HG03521 (cell line): Measurements from ENCODE around the gene EFNB3.

Experiments used
- ATAC-seq: cut with Tn5 transposase; IDR thresholded peaks from one replicate; pipeline ENCODE4 v1.9.1; 2021; ENCODE audit warnings: mild to moderate bottlenecking, moderate library complexity; ENCODE audit not compliant: unreplicated experiment

The EFNB3 gene

GRCh38 chr17:7697828-7698588 lies 7.0 kb upstream of the EFNB3 start:
- ATAC-seq, result no peak

DNA sequence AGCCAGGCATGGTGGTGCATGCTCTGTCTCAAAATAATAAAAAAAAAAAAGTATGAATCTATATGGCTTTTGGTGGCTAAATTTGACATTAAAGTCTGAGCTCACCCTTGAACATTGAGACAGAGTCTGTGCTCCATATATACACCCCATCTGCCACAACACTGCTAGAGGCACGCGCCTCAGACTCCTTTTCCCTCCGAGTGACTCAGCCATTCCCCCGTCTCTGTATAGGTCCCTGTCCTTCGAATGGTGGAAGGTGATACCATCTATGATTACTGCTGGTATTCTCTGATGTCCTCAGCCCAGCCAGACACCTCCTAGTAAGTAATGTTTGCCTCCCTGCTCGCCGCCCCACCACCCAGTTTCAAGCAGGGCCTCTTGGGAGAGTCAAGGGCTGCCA lies 4.5 kb upstream of the EFNB3 start:
- ATAC-seq, result no peak

GRCh38 chr17:7701681-7702080 lies 3.3 kb upstream of the EFNB3 start:
- no peak for ATAC-seq

DNA sequence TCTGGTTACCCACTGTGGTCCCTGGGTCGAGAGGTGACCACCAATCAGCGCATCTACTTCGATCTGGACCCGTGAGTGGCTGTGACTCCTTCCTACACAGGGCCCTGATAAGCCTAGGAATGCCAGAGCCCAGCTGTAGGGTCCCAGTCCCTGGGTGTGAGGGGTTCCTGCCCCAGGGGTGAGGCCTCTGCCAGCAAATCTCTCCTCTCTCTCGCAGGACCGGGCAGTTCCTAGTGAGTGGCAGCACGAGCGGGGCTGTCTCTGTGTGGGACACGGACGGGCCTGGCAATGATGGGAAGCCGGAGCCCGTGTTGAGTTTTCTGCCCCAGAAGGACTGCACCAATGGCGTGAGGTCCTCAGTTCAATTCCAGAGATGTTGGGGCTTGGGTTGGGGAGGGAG lies 2.2 kb upstream of the EFNB3 start:
- no peak for ATAC-seq

DNA sequence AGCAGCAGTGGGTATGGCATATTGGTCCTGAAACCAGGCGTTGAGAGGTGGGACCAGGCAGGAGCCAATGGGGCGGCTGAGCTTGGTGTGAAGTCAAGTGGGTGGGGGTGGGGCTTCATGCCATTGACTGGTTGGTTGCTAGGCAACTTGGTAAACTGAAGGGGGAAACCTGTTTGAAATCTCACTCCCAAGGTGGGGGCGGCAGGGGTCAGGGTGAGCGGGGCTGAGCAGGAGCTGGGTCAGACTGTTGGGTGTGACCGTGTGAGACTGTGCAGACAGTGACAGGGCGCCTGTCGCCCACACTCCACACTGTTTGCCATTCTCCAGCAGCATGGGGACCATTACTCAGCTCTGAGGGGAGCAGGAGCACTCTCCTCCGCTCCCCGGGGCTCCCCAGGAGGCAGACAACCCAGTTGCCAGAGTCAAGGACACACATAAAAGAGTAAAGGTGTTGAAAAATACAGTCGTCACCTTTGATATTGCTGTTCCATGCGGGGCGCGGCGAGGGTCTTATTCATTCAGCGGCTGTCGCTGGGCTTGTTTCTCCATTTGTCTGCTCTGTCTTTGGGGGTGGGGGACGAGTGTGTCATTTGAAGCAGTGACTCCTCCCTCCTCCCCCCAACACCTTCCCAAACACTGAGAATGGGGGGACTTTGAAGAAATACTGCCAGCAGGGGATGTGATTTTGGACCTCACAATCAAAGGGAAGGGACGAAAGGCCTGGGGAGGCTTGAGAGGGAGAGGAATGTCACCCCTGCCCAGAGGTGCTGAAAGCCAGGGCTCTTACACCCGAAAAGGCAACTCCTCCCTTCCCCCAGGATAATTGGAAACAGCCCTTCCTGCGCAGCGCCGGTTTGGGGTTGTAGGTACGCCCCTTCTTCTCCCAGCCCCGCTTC lies 1.2 kb upstream of the EFNB3 start:
- no peak for ATAC-seq

DNA sequence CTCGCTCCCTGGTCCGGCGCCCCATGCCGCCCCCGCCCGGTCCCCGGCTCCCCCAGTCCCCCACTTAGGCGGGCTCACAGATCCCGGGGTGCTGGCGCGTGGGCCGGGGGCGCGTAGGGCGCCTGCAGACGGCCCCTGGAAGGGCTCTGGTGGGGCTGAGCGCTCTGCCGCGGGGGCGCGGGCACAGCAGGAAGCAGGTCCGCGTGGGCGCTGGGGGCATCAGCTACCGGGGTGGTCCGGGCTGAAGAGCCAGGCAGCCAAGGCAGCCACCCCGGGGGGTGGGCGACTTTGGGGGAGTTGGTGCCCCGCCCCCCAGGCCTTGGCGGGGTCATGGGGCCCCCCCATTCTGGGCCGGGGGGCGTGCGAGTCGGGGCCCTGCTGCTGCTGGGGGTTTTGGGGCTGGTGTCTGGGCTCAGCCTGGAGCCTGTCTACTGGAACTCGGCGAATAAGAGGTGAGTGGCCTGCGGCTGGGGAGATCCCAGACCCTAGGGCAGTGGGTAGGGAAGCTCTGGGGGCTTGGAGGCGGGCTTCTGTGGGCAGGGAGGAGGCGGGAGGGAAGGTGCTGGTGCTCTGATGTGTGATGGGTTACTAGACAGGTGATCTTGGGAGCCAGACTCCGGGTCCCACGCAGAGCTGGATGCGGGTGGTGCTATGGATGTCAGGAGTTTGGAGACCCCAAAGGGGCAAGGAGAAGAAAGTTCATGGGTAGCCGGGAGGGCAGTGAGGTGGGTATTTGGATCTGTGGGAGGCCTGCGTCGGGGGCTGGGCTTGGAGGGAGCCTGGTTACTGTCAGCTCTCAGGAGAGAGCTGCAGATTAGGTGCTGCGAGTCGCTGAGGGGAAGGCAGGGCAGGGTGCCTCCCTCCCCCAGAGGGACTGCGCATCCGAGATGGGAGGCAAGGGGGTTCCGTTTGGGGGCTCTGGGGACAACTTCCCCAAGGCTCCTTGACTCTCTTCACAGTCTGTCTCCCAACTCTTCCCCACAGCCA lies 560 bp downstream of the EFNB3 start:
- no peak for ATAC-seq

DNA sequence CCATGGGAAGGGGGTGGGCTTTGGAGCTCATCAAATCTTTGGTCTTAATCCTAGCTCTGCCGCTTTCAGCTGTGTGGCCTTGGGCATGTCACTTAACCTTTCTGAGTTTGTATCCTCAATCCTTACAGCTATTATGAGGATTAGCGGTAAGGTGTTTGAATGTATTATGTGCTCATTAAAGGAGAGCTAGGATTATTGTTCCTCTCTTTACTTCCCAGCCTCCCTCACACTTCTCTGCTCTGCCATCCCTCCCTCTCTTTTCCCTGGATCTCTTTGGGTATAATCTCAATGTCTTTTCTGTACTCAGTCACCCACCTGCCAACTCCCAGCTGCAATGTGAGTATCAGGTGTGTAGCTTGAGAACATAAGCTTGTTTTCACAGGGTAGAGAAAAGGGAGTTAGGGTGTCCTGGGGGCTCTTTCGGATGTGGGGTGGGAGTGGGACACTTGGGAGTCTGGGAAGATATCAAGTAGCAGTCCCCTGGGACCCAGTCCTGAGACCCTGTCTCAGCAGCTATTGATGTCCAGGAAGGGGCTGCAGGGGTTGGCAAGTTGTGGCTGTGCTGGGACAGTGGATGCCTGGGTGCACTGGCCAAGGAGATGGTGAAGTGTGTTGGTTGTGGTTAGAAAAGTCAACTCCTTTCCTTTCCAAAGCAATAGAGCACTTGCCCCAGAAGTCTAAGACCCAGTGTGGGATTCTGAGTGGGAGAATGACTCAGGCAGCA lies 1.8 kb downstream of the EFNB3 start:
- ATAC-seq, result no peak

DNA sequence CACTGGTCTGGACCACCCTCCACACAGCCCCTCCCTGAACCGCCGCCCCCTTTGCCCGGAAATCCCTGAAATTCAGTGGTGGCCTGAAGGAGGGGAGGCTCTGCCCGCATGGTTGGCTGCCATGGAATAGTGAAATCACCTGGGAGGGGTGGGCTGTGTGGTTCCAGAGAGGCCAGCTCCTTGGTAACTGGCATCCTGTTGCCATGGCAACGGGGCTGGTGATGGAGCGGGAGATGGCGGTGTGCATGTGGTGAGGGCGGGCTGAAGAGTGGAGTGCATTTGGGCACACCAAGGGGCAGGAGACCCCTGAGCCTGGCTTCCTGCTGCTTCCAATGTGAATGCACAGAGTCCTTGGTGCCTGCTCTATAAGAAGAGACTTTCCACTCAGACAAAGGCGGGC lies 2.4 kb downstream of the EFNB3 start:
- ATAC-seq, result no peak

GRCh38 chr17:7707858-7708750 lies 3.1 kb downstream of the EFNB3 start:
- ATAC-seq, result no peak

DNA sequence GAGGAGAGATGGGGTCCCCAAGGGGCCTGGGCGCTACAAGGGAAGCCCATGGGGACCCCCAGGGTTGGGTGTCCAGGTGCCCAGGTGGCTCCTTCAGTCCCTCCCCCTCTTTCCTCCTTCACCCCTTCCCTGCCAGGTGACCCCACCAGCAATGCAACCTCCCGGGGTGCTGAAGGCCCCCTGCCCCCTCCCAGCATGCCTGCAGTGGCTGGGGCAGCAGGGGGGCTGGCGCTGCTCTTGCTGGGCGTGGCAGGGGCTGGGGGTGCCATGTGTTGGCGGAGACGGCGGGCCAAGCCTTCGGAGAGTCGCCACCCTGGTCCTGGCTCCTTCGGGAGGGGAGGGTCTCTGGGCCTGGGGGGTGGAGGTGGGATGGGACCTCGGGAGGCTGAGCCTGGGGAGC lies 4.0 kb downstream of the EFNB3 start:
- no peak for ATAC-seq

DNA sequence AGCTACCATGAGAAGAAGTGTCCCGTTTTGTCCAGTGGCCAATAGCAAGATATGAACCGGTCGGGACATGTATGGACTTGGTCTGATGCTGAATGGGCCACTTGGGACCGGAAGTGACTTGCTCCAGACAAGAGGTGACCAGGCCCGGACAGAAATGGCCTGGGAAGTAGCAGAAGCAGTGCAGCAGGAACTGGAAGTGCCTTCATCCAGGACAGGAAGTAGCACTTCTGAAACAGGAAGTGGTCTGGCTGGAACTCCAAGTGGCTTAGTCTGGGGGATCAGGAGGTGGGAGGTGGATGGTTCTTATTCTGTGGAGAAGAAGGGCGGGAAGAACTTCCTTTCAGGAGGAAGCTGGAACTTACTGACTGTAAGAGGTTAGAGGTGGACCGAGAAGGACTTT lies 5.3 kb downstream of the EFNB3 start:
- no peak for ATAC-seq

DNA sequence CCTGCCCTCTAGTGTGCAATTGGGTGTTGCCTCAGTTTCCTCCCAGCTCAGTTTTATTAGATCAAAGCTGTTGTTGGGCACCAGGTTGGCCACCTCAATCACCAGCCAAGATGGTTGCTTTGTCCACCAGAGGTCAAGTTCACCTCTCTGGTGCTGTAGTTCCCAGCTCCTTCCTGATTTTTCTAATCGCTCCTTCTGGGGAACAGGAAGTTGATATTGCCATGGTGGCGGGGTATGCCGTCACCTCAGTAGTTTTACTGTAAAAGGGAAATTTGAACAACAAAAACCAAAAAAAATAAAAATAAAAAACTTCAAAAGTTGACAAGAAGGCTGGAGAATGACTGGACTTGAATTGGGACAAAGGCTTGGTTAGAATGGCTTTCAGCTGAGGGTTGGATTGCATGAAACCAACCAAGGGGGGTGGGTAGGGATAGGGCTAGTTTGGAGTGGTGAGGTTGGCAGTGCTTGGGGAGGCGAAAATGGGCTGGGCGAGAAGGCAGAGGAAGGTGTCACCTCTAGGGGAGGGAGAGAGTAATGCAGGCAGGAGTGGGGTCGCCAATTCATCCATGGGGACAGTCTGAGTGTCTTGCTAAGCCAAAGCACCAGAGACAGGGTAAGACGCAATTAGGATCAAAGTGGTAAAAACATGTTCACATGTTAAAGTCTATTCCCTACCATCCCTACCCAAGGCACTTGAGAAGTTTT lies 6.2 kb downstream of the EFNB3 start:
- no peak for ATAC-seq

DNA sequence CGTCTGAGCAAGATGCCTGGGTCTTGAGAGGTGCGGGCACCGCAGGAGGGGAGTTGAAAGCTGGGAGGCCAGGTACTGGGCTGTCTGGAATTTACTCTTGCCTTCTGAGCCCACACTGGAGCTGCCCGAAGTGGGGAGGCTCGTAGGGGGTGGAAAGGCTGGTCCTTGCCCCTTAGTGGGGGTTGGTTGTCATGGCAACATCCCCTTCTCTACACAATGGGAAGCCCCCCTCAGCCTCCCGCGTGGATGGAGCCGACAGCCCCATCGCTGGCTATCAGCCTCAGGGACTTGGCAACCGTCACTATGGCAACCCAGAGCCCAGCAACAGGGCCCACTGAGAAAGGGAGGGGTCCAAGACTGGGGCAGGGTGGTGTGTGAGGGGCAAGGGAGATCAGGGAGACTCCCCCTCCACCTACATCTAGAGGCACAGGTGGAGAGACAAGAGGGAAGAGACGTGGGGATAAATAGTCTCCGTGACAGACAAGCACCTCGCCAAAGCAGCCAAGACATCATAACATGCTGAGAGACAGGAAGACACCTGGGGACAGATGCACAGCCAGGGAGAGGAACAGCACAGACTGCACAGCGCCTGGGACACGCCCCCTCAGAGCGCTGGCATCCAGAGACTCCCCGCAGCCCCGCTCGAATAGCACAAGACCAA lies 7.2 kb downstream of the EFNB3 start:
- no peak for ATAC-seq

DNA sequence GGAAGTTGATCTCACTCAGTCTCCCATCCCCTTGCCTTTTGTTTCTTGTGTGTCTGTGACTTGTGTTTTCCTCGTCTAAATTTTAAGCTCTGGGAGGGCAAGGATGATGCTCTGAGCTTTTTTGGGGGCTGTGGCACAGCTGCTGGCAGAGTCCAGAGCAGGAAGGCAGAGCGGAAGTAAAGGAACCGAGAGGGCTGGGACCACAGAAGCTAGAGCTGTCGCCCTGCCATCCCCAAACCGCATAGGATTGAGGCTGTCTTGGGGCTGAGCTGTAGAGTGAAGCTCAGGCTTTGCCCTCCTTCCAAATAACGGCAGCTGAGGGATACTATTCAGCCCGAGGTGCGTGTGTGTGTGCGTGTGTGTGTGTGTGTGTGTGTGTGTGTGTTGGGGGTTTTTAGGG lies 8.8 kb downstream of the EFNB3 start:
- no peak for ATAC-seq

DNA sequence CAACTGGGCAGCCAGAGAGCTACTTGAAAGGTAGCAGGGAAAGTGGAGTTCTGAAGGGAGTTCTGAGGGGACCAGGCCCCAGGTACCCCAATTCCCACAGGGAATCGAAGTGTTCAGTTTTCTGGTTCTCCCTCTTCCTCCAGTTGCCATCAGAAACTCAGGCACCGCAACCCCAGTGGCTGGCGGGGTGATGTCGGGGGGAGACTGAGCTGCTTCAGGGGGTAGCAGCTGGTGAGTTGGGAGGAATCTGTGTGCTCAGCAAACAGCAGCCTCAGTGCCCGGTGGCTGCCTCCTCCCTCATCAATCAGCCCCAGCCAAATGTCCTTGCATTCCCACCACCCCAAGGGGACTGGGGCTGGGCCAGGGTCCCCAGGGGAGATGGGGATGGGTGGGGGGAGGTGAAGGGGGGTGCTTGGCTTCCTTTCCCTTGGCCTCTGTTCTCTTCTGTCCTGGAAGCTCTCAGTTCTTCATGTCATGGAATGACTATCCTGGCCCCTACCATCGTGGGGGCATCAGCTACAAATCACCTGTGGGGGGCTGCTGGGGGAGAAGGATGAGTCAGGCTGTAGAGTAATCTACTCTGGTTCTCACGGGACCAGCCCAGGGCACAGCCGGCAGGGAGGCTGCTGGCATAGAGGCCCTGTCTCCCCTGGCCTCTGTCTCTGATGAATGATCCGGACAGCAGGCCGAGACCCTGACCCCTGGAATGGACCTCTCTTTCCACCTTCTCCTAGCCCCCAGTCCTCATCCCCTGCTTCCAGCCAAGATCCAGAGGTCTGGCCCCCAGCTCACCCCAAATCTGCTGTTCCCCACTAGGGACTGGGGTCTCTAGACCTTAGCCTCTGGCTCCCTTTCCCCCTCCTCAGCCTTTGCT lies 10.0 kb downstream of the EFNB3 start:
- ATAC-seq, result no peak

DNA sequence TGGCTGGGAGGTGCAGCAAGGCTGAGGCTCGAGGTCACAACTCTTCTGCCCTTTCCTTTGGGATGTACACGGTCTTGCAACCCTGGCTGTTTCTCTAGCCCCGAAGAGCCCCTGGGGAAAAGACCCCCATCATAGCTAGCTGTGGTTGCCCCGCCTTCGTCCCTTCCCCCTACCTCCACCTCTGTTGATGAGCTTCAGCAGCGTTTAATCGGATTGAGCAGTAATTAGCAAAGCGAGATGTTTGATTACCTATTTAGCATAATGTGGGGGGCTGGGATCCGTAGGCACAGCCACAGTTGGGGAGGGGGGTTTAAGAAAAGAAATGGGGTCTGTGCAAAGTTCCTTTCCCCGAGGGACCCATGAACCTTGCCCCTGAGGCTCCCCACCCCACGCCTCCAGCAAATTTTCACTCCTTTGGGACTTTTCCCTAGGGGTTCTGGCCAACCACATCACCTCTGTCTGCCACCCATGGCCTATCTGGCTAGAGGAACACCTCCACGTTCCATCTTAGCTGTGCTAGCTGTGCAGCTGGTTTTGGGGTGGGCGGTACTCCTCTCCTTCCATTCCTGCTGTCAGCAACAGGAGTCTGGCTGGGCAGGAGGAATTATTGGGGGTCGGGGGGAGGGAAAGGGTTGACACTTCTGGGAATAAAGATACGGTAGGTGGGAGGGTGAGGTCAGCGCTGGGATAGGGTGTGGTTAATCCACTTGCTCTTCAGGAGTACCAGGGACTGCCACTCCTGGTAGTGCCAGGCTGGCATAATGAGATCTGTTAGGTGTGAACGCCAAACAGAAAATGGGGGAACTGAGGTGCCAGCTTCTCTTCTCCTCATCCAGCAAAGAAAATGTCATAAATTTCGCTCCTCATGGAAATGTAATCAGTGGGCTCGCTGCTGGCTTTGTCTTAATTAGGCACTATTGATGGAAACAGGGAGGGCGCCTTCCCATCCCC lies 11.2 kb downstream of the EFNB3 start:
- no peak for ATAC-seq
